DMS153 (cell line): Measurements from ENCODE around the gene PRKCZ.

ENCODE experiments used
- DNase-seq: peaks from one replicate; lab custom pipeline; 2025; lab: John Stamatoyannopoulos, UW

PRKCZ gene

GRCh38 chr1:2194898-2195673 is 144.9 kb downstream of the PRKCZ start:
- peak; percentile 87 for DNase-seq

- no peak for DNase-seq
Observed at GRCh38 chr1:2195785-2196184, 145.6 kb downstream of the PRKCZ start.

- DNase-seq = no peak
Observed at GRCh38 chr1:2196901-2197638, 146.9 kb downstream of the PRKCZ start.

GRCh38 chr1:2197707-2198165 is 147.5 kb downstream of the PRKCZ start:
- no peak for DNase-seq

GRCh38 chr1:2198571-2198970 is 148.4 kb downstream of the PRKCZ start:
- no peak for DNase-seq

GRCh38 chr1:2199042-2199810 is 149.0 kb downstream of the PRKCZ start:
- peak; percentile 84 for DNase-seq

GRCh38 chr1:2200308-2200943 is 150.2 kb downstream of the PRKCZ start:
- no peak for DNase-seq

GRCh38 chr1:2201062-2201461 is 150.9 kb downstream of the PRKCZ start:
- no peak for DNase-seq

GRCh38 chr1:2202008-2202575 is 151.9 kb downstream of the PRKCZ start:
- DNase-seq = no peak

GRCh38 chr1:2202843-2203601 is 152.8 kb downstream of the PRKCZ start:
- DNase-seq = no peak

GRCh38 chr1:2203671-2204414 is 153.6 kb downstream of the PRKCZ start:
- no peak for DNase-seq

GRCh38 chr1:2204415-2205190 is 154.4 kb downstream of the PRKCZ start:
- peak; percentile 69 for DNase-seq

- DNase-seq = peak; percentile 78
Observed at GRCh38 chr1:2205191-2205952, 155.2 kb downstream of the PRKCZ start.

GRCh38 chr1:2206813-2207487 is 156.7 kb downstream of the PRKCZ start:
- no peak for DNase-seq

GRCh38 chr1:2208309-2209239 is 158.4 kb downstream of the PRKCZ start:
- DNase-seq = no peak

- DNase-seq = no peak
Observed at GRCh38 chr1:2209400-2210083, 159.3 kb downstream of the PRKCZ start.
